HEK293 (cell line): Measurements from ENCODE around the gene KCNC1.
A peak's percentile ranks its signal among the peaks of the same experiment; 100 is the strongest.

ENCODE experiments used
- EGR2 ChIP-seq: fragments of 450-650 bp; formaldehyde crosslinking; IDR thresholded peaks from 2 replicates; pipeline ENCODE4 v1.5.1; 2016; ENCODE audit warnings: low read depth, missing biosample characterization, missing genetic modification characterization
- HOXA7 ChIP-seq: sonication (generic); formaldehyde crosslinking; IDR thresholded peaks from 2 replicates; pipeline ENCODE4 v1.8.1; 2022; ENCODE audit warnings: missing genetic modification reagents, borderline replicate concordance
- HOXD13 ChIP-seq: sonication (generic); formaldehyde crosslinking; IDR thresholded peaks from 2 replicates; pipeline ENCODE4 v1.8.0; 2022; ENCODE audit warnings: missing genetic modification reagents, borderline replicate concordance
- MYNN ChIP-seq: fragments of 450-650 bp; formaldehyde crosslinking; IDR thresholded peaks from 2 replicates; pipeline ENCODE4 v1.5.1; 2016; ENCODE audit warnings: missing biosample characterization, missing genetic modification characterization, borderline replicate concordance
- MZF1 ChIP-seq: fragments of 450-650 bp; formaldehyde crosslinking; IDR thresholded peaks from 2 replicates; pipeline ENCODE4 v1.5.1; 2017; ENCODE audit warnings: missing biosample characterization, missing genetic modification characterization, borderline replicate concordance
- TRIM28 ChIP-seq: IDR thresholded peaks from 2 replicates; pipeline ENCODE4 v1.6.1; 2011; ENCODE audit warnings: low read length, control low read depth, borderline replicate concordance
- YY1 ChIP-seq: fragments of 450-650 bp; formaldehyde crosslinking; IDR thresholded peaks from 2 replicates; pipeline ENCODE4 v1.5.1; 2018; ENCODE audit warnings: missing biosample characterization, missing genetic modification characterization
- ZBTB7A ChIP-seq: fragments of 450-650 bp; formaldehyde crosslinking; IDR thresholded peaks from 2 replicates; pipeline ENCODE4 v1.5.1; 2016; ENCODE audit warnings: low read depth, missing biosample characterization, missing genetic modification characterization
- ZBTB8A ChIP-seq: fragments of 450-650 bp; formaldehyde crosslinking; IDR thresholded peaks from 2 replicates; pipeline ENCODE4 v1.5.1; 2016; ENCODE audit warnings: missing biosample characterization, missing genetic modification characterization
- ZIC2 ChIP-seq: fragments of 450-650 bp; formaldehyde crosslinking; IDR thresholded peaks from 2 replicates; pipeline ENCODE4 v1.5.1; 2016; ENCODE audit warnings: missing biosample characterization, missing genetic modification characterization
- ZNF133 ChIP-seq: fragments of 450-650 bp; formaldehyde crosslinking; IDR thresholded peaks from 2 replicates; pipeline ENCODE4 v1.5.1; 2016; ENCODE audit warnings: missing biosample characterization, missing genetic modification characterization
- ZNF292 ChIP-seq: fragments of 450-650 bp; formaldehyde crosslinking; IDR thresholded peaks from 2 replicates; pipeline ENCODE4 v1.5.1; 2016; ENCODE audit warnings: low read depth, missing biosample characterization, missing genetic modification characterization, borderline replicate concordance
- ZNF404 ChIP-seq: fragments of 450-650 bp; formaldehyde crosslinking; IDR thresholded peaks from 2 replicates; pipeline ENCODE4 v1.5.1; 2017; ENCODE audit warnings: missing biosample characterization, missing genetic modification characterization
- ZNF521 ChIP-seq: fragments of 450-650 bp; formaldehyde crosslinking; IDR thresholded peaks from 2 replicates; pipeline ENCODE4 v1.5.1; 2017; ENCODE audit warnings: missing biosample characterization, mild to moderate bottlenecking, missing genetic modification characterization
- ZNF610 ChIP-seq: fragments of 450-650 bp; formaldehyde crosslinking; IDR thresholded peaks from 2 replicates; pipeline ENCODE4 v1.5.1; 2016; ENCODE audit warnings: missing biosample characterization, missing genetic modification characterization, borderline replicate concordance
- ZNF621 ChIP-seq: fragments of 450-650 bp; formaldehyde crosslinking; IDR thresholded peaks from 2 replicates; pipeline ENCODE4 v1.5.1; 2017; ENCODE audit warnings: missing biosample characterization, missing genetic modification characterization
- ZNF707 ChIP-seq: fragments of 450-650 bp; formaldehyde crosslinking; IDR thresholded peaks from 2 replicates; pipeline ENCODE4 v1.5.1; 2016; ENCODE audit warnings: missing biosample characterization, missing genetic modification characterization
- ZSCAN23 ChIP-seq: fragments of 450-650 bp; formaldehyde crosslinking; IDR thresholded peaks from 2 replicates; pipeline ENCODE4 v1.5.1; 2016; ENCODE audit warnings: missing biosample characterization, missing genetic modification characterization
- TF ChIP-seq, protein P1 (sequence below): fragments of 450-650 bp; formaldehyde crosslinking; IDR thresholded peaks from 2 replicates; pipeline ENCODE4 v1.5.1; 2016; ENCODE audit warnings: missing biosample characterization, missing genetic modification characterization
- TF ChIP-seq, protein P2 (sequence below): fragments of 450-650 bp; formaldehyde crosslinking; IDR thresholded peaks from 2 replicates; pipeline ENCODE4 v1.5.1; 2016; ENCODE audit warnings: missing biosample characterization, missing genetic modification characterization
- TF ChIP-seq, protein P3 (sequence below): fragments of 450-650 bp; formaldehyde crosslinking; IDR thresholded peaks from 2 replicates; pipeline ENCODE4 v1.5.1; 2016; ENCODE audit warnings: missing biosample characterization, missing genetic modification characterization
- TF ChIP-seq, protein P4 (sequence below): fragments of 450-650 bp; formaldehyde crosslinking; IDR thresholded peaks from 2 replicates; pipeline ENCODE4 v1.5.1; 2016; ENCODE audit warnings: missing biosample characterization, missing genetic modification characterization
- TF ChIP-seq, protein P5 (sequence below): fragments of 450-650 bp; formaldehyde crosslinking; IDR thresholded peaks from 2 replicates; pipeline ENCODE4 v1.5.1; 2016; ENCODE audit warnings: missing biosample characterization, missing genetic modification characterization
- TF ChIP-seq, protein P6 (sequence below): fragments of 450-650 bp; formaldehyde crosslinking; IDR thresholded peaks from 2 replicates; pipeline ENCODE4 v1.5.1; 2017; ENCODE audit warnings: missing biosample characterization, missing genetic modification characterization

KCNC1 gene

DNA sequence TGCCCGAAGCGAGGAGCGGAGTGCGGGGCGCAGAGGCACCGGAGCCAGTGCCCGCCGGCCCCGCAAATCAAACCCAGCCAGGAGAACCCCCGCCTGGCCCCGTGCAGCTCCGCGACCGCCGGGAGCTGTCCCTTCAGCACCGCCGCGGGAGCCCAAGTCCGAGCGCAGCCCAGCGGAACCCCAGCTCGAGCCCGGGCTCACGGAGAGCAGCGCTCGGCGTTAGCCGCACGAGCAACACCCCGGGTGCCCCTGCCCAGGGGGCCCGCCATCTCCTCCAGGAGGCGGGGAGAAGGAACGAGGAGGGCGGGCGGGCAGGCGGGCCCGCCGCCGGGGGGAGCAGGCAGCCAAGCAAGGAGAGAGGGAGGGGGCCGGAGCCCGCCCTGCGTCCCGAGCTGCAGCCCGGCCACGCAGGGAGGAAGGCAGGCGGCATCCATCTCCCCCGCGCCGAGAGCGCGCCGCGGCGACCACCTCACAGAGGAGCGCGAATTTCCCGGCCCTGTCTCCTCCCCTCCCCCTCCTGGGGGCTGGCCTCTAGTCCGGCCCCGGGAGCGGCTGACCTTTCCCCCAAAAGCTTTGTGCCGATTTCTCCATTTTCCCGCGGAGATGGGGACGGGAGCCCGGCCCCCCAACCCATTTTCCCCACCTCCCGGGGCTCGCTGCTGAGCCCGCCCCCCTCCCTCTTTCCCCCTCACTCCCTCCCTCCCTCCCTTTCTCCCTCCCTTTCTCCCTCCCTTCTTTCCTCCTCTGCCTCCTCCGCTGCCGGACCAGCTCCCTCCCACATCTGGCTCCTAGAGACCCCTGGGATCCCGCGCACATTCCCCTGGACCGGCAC, 621 bp downstream of the KCNC1 start (continued):
- TF ChIP-seq, protein P1, sequence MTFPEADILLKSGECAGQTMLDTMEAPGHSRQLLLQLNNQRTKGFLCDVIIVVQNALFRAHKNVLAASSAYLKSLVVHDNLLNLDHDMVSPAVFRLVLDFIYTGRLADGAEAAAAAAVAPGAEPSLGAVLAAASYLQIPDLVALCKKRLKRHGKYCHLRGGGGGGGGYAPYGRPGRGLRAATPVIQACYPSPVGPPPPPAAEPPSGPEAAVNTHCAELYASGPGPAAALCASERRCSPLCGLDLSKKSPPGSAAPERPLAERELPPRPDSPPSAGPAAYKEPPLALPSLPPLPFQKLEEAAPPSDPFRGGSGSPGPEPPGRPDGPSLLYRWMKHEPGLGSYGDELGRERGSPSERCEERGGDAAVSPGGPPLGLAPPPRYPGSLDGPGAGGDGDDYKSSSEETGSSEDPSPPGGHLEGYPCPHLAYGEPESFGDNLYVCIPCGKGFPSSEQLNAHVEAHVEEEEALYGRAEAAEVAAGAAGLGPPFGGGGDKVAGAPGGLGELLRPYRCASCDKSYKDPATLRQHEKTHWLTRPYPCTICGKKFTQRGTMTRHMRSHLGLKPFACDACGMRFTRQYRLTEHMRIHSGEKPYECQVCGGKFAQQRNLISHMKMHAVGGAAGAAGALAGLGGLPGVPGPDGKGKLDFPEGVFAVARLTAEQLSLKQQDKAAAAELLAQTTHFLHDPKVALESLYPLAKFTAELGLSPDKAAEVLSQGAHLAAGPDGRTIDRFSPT (tag by site-specific recombination), result no peak
- TF ChIP-seq TRIM28, result no peak
- no peak for TF ChIP-seq ZBTB7A (tag by site-specific recombination)
- TF ChIP-seq ZNF621, result no peak
- no peak for TF ChIP-seq HOXD13 (CRISPR knock-in tag)
- TF ChIP-seq, protein P2, sequence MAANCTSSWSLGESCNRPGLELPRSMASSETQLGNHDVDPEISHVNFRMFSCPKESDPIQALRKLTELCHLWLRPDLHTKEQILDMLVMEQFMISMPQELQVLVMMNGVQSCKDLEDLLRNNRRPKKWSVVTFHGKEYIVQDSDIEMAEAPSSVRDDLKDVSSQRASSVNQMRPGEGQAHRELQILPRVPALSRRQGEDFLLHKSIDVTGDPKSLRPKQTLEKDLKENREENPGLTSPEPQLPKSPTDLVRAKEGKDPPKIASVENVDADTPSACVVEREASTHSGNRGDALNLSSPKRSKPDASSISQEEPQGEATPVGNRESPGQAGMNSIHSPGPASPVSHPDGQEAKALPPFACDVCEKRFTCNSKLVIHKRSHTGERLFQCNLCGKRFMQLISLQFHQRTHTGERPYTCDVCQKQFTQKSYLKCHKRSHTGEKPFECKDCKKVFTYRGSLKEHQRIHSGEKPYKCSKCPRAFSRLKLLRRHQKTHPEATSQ (tag by site-specific recombination), result no peak
- no peak for TF ChIP-seq ZSCAN23 (tag by site-specific recombination)
- TF ChIP-seq ZBTB8A (tag by site-specific recombination), result 0 out of 2 replicates have a peak, but pooled peaks have one; percentile 16
- TF ChIP-seq ZNF133 (tag by site-specific recombination), result no peak
- TF ChIP-seq MYNN, result no peak
- no peak for TF ChIP-seq ZNF521
- TF ChIP-seq HOXA7, result no peak
- TF ChIP-seq, protein P3, sequence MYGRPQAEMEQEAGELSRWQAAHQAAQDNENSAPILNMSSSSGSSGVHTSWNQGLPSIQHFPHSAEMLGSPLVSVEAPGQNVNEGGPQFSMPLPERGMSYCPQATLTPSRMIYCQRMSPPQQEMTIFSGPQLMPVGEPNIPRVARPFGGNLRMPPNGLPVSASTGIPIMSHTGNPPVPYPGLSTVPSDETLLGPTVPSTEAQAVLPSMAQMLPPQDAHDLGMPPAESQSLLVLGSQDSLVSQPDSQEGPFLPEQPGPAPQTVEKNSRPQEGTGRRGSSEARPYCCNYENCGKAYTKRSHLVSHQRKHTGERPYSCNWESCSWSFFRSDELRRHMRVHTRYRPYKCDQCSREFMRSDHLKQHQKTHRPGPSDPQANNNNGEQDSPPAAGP (tag by site-specific recombination), result peak; percentile 28; the same call in 1 of the 2 replicates
- TF ChIP-seq ZNF610 (tag by site-specific recombination), result no peak
- peak; percentile 90 for TF ChIP-seq ZIC2 (tag by site-specific recombination)
- TF ChIP-seq, protein P4, sequence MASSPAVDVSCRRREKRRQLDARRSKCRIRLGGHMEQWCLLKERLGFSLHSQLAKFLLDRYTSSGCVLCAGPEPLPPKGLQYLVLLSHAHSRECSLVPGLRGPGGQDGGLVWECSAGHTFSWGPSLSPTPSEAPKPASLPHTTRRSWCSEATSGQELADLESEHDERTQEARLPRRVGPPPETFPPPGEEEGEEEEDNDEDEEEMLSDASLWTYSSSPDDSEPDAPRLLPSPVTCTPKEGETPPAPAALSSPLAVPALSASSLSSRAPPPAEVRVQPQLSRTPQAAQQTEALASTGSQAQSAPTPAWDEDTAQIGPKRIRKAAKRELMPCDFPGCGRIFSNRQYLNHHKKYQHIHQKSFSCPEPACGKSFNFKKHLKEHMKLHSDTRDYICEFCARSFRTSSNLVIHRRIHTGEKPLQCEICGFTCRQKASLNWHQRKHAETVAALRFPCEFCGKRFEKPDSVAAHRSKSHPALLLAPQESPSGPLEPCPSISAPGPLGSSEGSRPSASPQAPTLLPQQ (tag by site-specific recombination), result peak; percentile 75
- TF ChIP-seq MZF1, result no peak
- no peak for TF ChIP-seq EGR2 (tag by site-specific recombination)
- no peak for TF ChIP-seq ZNF404 (tag by site-specific recombination)
- no peak for TF ChIP-seq YY1
- TF ChIP-seq, protein P5, sequence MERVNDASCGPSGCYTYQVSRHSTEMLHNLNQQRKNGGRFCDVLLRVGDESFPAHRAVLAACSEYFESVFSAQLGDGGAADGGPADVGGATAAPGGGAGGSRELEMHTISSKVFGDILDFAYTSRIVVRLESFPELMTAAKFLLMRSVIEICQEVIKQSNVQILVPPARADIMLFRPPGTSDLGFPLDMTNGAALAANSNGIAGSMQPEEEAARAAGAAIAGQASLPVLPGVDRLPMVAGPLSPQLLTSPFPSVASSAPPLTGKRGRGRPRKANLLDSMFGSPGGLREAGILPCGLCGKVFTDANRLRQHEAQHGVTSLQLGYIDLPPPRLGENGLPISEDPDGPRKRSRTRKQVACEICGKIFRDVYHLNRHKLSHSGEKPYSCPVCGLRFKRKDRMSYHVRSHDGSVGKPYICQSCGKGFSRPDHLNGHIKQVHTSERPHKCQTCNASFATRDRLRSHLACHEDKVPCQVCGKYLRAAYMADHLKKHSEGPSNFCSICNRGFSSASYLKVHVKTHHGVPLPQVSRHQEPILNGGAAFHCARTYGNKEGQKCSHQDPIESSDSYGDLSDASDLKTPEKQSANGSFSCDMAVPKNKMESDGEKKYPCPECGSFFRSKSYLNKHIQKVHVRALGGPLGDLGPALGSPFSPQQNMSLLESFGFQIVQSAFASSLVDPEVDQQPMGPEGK (tag by site-specific recombination), result peak; percentile 63
- TF ChIP-seq ZNF292 (tag by site-specific recombination), result no peak
- TF ChIP-seq ZNF707 (tag by site-specific recombination), result no peak
- TF ChIP-seq, protein P6, sequence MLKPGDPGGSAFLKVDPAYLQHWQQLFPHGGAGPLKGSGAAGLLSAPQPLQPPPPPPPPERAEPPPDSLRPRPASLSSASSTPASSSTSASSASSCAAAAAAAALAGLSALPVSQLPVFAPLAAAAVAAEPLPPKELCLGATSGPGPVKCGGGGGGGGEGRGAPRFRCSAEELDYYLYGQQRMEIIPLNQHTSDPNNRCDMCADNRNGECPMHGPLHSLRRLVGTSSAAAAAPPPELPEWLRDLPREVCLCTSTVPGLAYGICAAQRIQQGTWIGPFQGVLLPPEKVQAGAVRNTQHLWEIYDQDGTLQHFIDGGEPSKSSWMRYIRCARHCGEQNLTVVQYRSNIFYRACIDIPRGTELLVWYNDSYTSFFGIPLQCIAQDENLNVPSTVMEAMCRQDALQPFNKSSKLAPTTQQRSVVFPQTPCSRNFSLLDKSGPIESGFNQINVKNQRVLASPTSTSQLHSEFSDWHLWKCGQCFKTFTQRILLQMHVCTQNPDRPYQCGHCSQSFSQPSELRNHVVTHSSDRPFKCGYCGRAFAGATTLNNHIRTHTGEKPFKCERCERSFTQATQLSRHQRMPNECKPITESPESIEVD (tag by site-specific recombination), result no peak
